HG02973 (cell line): Measurements from ENCODE around the gene MYL4.
"Not testable (repeated sequence)": the region's sequence is repeated elsewhere in the genome, so short reads cannot be mapped to it uniquely, and the experiment has no call there.

Experiments used
- ATAC-seq: cut with Tn5 transposase; IDR thresholded peaks from one replicate; pipeline ENCODE4 v1.9.1; 2021; ENCODE audit warnings: moderate library complexity; ENCODE audit not compliant: unreplicated experiment

MYL4 gene

DNA sequence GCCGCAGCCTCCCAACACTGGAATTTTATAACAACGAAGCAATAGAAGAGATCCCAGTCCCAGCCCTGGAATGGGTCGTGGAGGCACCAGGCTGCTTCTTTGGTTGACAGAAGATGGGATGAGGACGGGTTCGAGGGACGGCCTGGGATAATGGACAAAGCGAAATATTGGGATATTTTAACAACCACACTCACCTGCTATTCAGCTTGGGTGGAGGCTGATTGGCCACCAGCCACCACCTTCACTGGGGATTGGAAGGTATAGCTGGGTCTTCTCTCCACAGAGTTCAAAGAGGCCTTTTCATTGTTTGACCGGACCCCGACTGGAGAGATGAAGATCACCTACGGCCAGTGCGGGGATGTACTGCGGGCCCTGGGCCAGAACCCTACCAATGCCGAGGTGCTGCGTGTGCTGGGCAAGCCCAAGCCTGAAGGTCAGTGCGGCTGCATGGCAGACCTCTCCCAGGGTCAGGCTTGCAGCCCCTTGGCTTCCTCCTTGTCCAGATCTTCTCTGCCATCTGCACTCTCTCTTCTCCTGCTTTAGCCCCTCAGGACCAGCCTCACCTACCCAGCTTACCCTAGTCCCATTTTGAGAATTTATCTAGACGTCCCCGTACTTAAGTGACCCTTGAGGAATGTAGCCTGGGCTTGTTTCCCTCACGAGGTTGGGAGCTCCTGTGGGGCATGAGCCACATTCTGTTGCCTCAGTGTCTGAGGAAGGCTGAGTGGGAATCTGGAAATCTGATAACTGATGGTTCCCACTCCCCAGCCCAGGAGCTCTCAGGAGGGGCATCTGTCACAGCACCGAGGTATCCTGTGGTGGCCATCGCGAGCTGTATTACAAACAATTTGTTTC is 10.7 kb downstream of the MYL4 start:
- no peak for ATAC-seq

DNA sequence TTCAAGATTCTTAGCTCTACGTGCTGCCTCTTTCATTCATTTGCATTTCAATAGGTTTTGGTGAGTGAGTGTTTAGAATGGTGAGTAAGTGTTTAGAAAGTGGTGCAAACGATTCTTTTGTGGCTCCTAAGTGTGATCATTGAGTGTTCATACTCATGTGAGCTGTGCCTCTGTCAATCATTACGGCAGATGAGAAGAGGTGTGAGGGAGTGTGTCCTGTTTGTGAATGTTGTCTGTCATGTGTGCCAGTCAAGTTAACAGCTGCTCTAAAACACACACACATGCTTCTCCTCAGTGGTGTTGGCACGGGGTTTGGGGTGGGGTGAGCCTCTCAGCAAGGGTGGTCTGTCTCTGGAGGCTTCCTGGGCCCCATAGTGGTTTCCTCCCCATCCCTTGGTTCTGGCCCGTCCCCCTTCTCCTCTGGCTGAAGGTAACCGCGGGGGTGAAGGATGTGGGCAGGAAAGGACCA is 11.4 kb downstream of the MYL4 start:
- ATAC-seq: no peak

DNA sequence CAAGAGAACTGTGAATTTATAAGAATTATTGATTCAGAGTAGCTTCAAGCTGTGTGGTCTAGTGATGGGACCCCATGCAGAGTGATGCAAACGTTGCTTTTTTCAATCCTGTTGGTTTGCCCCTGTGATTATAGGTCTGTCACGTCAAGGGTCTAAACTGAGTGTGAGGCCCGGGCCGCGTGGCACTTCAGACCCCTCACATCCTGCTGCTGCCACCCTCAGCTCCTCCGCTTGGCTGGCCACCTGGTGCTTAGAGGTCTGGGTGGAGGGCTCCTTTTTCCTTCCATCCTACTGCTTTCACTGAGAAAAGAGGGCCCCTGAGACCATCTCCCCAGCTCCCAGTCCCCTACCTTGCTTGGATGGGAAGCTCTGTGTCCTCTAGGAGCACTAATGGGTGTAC is 12.0 kb downstream of the MYL4 start:
- ATAC-seq: no peak

DNA sequence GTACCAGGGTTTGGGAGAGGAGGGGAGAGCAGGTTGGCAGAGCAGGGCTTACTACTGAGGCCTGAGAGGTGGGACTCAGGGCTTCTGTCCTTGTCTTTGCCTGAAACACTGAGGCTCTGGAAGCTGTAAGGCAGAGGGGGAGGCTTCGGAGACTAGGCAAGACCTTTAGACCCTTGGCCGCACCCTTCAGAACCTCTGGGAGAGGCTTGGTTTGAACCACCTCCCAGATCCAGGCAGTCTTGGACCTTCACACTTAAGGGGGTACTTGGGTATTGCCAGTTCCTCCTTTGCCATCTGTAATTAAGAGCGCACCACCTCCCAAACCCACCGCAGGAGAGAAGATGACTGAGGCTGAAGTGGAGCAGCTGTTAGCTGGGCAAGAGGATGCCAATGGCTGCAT is 12.9 kb downstream of the MYL4 start:
- ATAC-seq: no peak

DNA sequence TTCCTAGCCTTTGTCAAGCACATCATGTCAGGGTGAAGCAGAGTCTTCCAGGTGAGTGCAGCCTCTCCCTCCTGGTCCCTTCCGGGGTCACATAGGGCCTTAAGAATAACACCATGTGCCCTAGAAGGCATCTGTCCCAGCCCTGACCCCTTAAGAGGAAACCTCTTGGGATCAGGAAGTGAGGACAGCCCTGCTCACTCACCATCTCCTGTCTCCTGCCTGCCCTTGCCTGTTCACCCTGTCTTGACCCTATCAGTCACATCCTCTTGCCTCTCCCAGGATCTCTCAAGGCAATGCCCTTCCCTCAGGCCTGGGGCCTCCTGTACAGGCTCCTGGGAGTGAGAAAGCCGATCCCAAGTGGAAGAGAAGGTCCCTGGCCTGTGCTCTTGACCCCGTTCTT is 13.9 kb downstream of the MYL4 start:
- no peak for ATAC-seq

DNA sequence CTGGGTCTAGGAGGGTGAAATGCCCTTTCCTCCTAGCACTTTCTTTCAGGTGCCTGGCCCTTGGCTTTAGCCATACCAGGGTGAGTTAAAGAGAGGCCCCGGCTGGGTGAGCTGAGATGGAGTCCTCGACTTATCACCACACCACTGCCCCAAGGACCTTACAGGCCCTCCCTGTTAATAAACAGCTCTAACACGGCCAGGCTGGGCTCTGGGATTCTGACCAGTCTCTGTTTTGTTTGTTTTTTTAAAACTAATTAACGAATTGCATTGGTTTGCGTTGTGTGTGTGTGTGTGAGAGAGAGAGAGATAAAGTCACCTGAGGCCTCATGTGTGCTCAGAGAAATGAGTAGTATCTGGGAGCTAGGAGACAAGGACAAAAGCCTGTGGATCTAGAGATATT is 14.3 kb downstream of the MYL4 start:
- no peak for ATAC-seq

DNA sequence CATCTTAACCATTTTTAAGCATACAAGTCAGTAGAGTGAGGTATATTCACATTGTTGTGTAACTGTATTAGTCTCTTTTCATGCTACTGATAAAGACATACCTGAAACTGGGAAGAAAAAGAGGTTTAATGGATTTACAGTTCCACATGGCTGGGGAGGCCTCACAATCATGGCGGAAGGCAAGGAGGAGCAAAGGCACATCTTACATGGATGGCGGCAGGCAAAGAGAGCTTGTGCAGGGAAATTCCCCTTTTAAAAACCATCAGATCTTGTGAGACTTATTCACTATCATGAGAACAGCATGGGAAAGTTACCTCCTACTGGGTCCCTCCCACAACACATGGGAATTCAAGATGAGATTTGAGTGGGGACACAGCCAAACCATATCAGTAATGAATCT is 14.9 kb downstream of the MYL4 start:
- not testable (repeated sequence) for ATAC-seq

DNA sequence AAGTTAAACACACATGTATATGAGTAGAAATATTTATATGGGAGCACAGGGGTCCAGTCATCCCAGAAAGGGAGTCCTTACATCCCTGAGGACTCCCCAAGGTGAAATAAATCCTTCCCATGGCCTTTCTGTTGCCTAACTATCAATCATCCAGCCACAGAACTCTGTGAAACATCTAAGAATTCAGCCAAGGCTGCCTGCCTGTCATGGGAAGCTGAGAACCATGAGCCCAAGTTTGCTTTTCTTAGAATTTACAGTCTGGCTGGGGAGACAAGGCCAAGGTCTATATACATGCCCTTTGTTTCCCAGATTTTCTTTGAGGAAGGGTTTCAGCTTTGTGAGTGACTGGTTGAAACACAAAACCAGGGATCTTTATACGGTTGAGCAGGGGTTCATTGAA is 15.8 kb downstream of the MYL4 start:
- no peak for ATAC-seq

DNA sequence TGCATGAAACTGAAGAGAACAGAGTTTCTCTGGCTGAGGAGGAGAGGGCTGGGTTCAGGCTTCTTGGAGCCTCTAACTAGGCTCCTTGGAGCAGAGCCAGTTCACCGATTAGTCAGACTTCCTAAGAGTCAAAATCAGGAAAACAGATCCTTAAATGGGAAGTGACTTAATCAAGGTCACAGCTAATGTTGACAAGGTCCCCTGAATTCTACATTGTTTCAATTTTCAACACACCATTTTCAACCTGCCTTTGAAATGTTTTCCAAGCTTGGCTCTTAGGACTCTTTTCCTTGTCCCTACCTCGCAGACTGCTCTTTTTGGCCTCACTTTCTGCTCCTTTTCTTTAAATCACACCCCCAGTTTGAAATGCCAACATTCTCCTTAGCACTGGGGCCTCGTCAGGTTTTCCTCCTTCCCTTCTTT is 16.3 kb downstream of the MYL4 start:
- ATAC-seq: no peak

DNA sequence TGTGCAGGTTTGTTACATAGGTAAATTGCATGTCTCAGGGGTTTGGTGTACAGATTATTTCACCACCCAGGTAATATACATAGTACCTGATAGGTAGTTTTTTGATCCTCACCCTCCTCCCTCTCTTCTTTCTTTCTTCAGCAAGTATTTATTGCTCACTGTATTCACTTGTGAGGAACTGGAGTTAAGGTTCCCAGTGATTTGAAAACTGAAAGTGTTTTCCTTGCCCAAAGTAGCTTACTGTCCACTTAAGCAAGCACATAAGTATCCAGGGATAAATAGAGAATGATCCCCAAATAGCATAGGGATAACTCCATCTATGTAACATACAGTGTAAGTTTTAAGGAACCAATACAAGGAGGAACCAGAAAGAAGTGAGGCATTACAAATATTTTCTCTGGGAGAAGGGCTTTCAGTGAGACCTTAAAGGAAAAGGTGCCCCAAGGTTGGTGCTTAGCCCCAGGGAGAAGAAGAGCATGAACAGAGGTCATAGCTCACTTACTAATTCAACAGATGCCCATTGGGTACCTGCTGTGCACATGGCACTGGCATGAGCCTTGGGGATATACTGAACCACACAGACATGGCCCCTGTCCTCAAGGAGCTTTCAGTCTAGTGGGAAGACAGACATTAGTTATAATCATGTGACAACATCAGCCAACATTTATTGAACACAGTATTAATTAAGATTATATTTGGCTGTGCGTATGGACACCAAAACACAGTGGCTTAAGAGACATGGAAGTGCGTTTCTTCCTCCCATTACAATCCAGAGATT is 17.0 kb downstream of the MYL4 start:
- ATAC-seq: no peak

DNA sequence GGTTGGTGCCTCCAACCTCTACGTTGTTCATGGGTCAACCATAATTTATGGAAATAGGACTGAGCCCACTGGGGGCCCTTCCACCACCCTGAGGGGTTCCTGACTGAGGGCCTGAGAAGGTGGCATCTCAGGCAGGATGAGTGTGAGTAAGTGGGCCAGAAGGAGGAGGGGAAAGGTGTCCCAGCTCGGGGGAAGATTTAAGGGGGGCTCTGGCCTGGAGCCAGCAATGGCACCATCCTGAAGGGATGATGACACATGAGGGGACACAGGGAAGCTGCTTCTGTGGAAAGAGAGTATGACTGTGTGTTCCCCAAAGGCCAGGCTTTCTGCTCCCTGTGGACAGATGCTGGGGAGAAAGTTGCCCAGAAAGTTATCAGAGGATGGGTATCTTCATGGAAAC is 18.7 kb downstream of the MYL4 start:
- no peak for ATAC-seq

DNA sequence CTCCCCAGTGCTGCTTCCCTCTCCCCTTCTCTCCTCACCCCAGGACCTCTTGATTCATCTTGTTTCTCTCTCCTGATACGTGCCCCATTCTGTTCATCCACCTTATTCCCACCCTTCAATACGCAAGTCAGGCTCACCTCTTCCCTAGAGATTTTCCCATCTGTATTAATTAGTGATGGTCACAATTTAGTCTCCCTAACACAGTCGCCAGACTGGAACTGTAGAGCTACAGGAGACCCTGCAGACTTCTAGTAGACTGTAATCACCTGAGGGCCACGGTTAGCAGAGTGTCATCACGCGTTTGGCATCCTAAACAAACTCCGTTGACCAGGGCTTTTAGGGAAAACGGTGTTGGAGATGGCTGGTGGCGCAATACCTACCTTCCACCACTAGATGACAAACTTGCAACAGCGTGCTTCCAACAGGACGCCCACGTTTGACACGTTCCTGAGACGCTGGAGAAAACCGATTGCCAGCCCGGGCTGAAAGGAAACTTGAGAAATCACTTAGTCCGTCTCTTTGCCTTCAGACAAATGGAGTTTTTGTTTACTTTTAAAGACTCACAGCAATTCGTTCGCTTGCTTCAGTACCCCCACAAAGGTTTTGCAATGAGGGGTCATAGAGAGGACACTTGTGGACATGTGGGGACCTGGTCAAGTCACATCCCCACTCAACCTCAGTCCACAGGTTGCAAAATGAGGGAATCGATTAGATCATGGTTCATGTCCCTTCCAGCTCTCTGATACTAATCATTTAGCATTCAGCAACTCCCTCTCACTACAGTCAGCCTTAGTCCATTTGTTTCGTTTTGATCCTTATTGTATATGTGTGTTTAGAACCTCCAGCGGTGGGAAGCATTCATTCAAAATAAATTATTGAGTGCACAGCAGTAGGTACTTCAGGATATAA is 20.6 kb downstream of the MYL4 start:
- peak; percentile 51 for ATAC-seq

DNA sequence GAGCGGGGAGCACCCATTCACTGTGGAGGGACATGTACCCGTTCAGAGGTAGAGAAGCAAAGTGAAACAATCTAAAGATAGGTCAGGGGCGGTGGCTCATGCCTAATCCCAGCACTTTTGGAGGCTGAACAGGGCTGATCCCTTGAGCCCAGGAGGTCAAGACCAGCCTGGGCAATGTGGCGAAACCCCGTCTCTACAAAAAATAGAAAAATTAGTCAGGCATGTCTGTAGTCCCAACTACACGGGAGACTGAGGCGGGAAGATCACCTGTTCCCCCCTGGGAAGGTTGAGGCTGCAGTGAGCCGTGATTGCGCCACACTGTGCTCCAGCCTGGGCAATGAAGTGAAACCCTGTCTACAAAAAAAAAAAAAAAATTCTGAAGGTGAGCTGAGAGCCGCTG is 21.7 kb downstream of the MYL4 start:
- no peak for ATAC-seq

DNA sequence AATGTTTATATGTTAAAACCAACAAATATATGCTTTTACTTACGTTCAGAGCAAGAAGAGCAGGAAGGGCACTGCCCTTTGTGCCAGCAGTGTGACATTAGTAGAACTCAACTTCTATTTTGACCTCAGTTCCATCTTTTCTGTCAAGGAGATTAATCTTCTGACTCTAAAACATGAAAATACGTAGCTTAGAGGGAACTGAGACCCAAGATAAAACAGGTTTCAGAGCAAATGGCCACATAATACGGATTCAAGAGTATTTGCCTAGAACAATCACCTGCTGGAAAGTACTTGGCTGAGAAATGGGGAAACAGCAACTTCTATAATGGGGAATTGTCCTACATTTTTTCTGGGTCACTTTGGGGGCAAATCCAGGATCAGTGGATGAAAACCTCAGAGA is 22.2 kb downstream of the MYL4 start:
- no peak for ATAC-seq

DNA sequence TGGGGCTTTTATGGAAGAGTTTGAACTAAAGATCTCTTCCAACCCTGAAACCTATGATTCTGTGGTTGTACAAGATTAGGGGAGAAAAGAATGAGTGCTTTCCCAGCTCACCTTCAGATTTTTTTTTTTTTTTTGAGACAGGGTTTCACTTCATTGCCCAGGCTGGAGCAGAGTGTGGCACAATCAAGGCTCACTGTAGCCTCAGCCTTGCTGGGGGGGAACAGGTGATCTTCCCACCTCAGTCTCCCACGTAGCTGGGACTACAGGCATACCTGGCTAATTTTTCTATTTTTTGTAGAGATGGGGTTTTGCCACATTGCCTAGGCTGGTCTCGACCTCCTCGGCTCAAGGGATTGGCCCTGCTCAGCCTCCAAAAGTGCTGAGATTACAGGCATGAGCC is 22.7 kb downstream of the MYL4 start:
- no peak for ATAC-seq

DNA sequence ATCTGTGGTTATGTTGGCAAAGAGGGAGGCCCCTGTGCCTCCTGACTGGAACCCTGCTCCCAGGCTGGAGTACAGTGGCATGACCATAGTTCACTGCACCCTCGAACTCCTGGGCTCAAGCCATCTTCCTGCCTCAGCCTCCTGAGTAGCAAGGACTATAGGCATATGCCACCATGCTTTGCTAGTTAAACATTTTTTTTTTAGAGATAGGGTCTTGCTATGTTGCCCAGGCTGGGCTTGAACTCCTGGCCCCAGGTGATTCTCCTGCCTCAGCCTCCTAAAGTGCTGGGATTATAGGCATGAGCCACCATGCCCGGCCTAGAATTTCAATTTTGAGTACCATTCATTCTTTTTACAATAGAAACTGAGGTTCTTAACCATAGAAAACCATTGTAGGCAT is 23.3 kb downstream of the MYL4 start:
- no peak for ATAC-seq

DNA sequence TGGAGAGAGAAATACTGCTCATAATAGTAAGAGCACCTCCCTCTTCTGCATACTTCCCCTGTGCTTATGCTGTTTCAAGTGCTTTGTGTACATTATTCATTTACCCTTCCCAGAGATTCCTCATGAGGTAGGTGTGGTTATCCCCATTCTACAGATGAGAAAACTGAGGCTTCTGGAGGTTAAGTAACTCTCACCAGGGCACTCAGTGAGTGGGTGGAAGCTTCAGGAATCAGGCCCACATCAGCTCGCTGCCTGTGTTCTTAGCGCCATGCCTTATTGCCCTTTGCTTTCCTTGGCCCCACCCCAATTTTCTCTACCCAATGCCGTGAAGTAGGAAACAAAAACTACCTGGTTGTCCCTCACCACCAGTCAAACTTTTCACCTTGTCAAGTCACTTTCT is 26.4 kb downstream of the MYL4 start:
- ATAC-seq: no peak

DNA sequence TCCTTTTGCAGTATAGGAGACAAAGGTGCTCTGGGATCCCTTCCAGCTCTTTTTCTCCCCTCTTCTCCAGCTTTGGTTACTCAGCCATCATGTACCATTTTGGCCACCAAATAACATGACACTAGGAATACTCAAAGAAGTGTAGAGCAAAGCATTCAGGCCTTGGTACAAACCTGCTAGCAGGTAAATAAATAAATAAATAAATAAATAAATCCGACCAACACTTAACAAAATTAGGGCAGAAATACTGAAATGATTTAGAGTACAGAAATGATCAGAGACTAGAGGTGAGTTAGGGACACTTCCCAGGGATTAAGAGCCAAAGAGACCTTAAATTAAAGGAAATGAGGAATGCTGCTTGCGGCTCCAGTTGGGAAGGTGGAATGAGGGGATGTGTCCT is 26.8 kb downstream of the MYL4 start:
- no peak for ATAC-seq

DNA sequence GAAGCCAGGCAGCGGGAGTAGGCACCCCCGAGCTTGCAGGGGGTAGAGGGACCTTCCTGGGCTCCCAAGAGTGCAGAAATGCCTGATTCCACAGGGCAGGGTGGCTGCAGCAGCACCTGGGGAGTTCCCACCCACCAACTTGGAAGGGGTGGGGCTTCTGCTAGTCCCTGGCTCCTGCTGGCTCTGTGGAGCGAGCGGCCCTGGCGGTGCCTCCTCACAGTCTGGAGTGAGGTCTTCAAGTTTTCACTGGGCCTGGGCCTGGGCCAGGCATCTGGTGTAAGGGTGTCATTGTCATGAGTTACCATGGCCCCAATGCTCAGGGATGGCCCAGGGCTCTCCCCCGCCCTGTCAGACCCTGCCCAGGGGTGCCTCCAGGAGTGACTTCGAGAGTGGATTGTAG is 28.7 kb downstream of the MYL4 start:
- no peak for ATAC-seq

DNA sequence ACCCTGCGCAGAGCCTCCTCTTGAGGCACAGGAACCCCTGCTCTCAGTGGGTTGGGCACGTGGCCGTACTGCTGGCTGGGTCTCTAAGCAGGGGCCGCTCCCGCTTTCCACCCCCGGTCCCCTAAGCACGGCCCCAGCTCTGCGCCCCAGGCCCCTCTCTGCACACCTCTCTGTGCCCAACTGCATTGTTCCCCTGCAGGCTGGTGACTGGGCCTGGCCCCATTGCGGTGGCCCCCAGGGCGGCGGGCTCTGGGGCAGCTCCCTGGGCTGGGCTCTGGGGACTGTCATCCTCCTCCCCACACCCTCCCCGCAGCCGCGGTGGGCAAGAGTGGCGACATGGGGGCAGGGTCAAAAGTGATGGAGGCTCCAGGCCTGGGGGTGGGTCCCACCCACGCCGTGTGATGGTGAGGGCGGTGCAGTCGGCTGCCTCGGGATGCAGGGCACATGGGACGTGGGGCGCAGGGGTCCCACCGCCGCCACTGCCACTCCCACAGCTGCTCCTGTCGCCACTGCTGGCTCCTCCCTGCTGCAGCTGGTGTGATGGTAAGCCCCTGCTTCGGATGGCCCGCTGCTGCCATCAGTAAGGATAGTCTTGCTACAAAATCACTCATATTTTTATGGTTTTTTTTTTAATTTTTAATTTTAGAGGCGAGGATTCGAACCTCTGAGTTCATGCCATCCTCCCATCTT is 29.3 kb downstream of the MYL4 start:
- ATAC-seq: no peak

DNA sequence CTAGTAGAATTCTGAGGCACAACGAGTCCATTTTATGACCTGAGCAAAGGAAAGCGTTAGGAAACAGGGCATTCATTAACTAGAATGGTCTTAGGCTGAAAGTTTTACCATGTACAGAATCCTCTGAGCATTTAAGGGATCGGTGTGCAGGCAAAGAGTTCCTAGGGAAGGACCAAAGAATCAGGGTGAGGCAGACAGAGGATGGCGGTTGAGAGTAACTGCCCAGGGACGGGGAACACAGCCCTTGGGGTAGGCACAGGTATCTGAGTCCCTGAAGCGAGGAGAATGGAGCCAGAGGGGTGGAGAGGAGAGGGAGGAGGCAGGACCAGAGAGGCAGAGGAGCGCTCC is 30.4 kb downstream of the MYL4 start:
- no peak for ATAC-seq
